Esophagus muscularis mucosa (tissue), 3 donors: ENCODE measurements around the gene MT3.

Experiments
- POLR2AphosphoS5 ChIP-seq, 2 donors: sonication (generic); formaldehyde crosslinking; IDR thresholded peaks; one replicate each; pipeline ENCODE4 v1.6.1; 2017; ENCODE audit warnings: antibody characterized with exemption in 2 of 2
- TF ChIP-seq, protein P1 (sequence below), 3 experiments: fragments of 200-600 bp in 2 of 3; fragments of 450-650 bp in 1 of 3; sonication (generic) in 2 of 3; IDR thresholded peaks; one replicate each; pipeline ENCODE4 v1.5.1; 2017 to 2019; ENCODE audit warnings: antibody characterized with exemption in 3 of 3, mild to moderate bottlenecking in 2 of 3, moderate library complexity in 1 of 3

DNA sequence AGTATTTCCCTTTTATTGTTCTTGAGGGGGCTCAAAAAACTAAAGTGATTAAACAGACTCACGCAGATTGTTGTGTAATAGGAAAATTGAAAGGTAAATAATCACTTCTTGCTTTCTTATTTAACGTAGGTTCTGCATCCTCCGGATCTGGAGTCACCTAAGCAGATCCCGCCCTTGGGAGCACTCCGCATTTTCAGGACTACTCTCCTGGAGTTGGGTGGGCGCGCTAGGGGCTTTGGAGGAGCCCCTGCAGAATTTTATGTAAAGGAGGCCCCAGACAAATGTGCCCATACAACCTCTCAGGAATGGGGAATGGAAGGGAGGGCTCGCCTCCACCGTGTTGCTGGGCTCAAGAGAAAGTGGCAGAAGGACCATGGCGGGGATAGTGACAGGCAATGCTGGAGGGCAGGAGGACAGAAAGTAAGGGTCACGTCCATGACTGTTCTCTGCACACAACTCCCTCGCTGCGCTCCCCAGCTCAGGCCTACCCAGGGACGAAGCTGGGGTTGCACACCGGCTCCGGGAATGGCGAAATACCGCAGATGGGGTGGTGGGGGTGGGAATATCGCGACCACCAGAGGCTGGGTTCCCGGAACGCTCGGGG, 27.4 kb downstream of the MT3 start:
- TF ChIP-seq, protein P1, sequence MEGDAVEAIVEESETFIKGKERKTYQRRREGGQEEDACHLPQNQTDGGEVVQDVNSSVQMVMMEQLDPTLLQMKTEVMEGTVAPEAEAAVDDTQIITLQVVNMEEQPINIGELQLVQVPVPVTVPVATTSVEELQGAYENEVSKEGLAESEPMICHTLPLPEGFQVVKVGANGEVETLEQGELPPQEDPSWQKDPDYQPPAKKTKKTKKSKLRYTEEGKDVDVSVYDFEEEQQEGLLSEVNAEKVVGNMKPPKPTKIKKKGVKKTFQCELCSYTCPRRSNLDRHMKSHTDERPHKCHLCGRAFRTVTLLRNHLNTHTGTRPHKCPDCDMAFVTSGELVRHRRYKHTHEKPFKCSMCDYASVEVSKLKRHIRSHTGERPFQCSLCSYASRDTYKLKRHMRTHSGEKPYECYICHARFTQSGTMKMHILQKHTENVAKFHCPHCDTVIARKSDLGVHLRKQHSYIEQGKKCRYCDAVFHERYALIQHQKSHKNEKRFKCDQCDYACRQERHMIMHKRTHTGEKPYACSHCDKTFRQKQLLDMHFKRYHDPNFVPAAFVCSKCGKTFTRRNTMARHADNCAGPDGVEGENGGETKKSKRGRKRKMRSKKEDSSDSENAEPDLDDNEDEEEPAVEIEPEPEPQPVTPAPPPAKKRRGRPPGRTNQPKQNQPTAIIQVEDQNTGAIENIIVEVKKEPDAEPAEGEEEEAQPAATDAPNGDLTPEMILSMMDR (IDR thresholded peaks at IDR 0.05) = no peak
- TF ChIP-seq POLR2AphosphoS5 (IDR thresholded peaks at IDR 0.05) = no peak
